ENCODE results near the gene GATAD2A. TPM values are rescaled to one million over a fixed set of nuclear protein-coding genes. Genes with fewer than 3 reads are reported as not detected.

The GATAD2A gene
- total and polyA plus RNA-seq, 2 of the 8 experiments (the other 6 are each of a cell fraction or from before 2014, with no cell fraction given) = 38.4 to 205 TPM

DNA sequence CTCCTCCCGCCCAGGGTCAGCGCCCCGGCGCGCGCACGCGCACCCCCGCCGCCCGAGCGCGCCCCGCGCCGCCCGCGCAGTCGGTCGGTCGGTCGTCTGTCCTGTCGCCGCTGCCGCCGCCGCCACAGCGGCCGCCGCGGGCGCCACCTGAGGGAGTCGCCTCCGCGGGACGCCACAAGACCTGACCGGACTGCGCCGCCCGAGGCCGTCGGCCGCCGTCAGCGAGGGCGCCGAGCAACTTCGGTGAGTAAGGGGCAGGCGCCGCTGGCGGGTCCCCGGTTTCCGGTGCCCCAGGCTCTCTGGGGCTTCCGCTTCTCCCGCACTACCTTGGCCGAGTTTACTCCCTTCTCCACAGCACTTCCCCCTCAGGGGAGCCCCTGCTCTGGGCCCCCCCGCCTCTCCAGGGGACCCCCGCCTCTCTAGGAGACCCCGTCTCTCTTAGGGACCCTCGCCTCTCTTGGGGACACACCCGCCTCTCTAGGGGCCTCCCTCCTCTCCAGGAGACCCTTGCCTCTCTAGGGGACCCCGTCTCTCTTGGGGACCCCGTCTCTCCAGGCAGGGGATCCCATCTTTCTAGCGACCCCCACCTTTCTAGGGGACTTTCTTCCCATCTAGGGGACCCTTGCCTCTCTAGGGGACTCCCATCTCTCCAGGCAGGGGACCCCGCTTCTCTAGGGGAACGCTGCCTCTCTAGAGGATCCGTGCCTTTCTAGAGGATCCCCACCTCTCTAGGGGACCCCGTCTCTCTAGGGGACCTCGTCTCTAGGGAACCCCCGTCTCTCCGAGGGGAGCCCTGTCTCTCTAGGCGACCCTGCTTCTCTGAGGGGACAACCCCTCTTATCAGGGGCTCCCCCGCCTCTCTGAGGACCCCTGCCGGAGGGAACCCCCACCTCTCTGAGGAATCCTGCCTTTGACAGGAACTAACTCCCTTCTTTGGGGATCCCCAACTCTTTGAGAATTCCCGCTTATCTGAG, 19.3 kb upstream of the GATAD2A start (continued):
- TF ChIP-seq, protein P1, sequence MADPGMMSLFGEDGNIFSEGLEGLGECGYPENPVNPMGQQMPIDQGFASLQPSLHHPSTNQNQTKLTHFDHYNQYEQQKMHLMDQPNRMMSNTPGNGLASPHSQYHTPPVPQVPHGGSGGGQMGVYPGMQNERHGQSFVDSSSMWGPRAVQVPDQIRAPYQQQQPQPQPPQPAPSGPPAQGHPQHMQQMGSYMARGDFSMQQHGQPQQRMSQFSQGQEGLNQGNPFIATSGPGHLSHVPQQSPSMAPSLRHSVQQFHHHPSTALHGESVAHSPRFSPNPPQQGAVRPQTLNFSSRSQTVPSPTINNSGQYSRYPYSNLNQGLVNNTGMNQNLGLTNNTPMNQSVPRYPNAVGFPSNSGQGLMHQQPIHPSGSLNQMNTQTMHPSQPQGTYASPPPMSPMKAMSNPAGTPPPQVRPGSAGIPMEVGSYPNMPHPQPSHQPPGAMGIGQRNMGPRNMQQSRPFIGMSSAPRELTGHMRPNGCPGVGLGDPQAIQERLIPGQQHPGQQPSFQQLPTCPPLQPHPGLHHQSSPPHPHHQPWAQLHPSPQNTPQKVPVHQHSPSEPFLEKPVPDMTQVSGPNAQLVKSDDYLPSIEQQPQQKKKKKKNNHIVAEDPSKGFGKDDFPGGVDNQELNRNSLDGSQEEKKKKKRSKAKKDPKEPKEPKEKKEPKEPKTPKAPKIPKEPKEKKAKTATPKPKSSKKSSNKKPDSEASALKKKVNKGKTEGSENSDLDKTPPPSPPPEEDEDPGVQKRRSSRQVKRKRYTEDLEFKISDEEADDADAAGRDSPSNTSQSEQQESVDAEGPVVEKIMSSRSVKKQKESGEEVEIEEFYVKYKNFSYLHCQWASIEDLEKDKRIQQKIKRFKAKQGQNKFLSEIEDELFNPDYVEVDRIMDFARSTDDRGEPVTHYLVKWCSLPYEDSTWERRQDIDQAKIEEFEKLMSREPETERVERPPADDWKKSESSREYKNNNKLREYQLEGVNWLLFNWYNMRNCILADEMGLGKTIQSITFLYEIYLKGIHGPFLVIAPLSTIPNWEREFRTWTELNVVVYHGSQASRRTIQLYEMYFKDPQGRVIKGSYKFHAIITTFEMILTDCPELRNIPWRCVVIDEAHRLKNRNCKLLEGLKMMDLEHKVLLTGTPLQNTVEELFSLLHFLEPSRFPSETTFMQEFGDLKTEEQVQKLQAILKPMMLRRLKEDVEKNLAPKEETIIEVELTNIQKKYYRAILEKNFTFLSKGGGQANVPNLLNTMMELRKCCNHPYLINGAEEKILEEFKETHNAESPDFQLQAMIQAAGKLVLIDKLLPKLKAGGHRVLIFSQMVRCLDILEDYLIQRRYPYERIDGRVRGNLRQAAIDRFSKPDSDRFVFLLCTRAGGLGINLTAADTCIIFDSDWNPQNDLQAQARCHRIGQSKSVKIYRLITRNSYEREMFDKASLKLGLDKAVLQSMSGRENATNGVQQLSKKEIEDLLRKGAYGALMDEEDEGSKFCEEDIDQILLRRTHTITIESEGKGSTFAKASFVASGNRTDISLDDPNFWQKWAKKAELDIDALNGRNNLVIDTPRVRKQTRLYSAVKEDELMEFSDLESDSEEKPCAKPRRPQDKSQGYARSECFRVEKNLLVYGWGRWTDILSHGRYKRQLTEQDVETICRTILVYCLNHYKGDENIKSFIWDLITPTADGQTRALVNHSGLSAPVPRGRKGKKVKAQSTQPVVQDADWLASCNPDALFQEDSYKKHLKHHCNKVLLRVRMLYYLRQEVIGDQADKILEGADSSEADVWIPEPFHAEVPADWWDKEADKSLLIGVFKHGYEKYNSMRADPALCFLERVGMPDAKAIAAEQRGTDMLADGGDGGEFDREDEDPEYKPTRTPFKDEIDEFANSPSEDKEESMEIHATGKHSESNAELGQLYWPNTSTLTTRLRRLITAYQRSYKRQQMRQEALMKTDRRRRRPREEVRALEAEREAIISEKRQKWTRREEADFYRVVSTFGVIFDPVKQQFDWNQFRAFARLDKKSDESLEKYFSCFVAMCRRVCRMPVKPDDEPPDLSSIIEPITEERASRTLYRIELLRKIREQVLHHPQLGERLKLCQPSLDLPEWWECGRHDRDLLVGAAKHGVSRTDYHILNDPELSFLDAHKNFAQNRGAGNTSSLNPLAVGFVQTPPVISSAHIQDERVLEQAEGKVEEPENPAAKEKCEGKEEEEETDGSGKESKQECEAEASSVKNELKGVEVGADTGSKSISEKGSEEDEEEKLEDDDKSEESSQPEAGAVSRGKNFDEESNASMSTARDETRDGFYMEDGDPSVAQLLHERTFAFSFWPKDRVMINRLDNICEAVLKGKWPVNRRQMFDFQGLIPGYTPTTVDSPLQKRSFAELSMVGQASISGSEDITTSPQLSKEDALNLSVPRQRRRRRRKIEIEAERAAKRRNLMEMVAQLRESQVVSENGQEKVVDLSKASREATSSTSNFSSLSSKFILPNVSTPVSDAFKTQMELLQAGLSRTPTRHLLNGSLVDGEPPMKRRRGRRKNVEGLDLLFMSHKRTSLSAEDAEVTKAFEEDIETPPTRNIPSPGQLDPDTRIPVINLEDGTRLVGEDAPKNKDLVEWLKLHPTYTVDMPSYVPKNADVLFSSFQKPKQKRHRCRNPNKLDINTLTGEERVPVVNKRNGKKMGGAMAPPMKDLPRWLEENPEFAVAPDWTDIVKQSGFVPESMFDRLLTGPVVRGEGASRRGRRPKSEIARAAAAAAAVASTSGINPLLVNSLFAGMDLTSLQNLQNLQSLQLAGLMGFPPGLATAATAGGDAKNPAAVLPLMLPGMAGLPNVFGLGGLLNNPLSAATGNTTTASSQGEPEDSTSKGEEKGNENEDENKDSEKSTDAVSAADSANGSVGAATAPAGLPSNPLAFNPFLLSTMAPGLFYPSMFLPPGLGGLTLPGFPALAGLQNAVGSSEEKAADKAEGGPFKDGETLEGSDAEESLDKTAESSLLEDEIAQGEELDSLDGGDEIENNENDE (IDR thresholded peaks at IDR 0.05; ENCODE audit: insufficient replicate concordance, low read length) = no peak
- TF ChIP-seq TAF7 (optimal IDR thresholded peaks at IDR 0.05; ENCODE audit: borderline replicate concordance, low read depth, low read length) (no peak), SUZ12 (IDR thresholded peaks at IDR 0.05; ENCODE audit: low read length) (no peak), CBX8 (IDR thresholded peaks at IDR 0.05; ENCODE audit: borderline replicate concordance, low read depth, low read length) (no peak), YY1 (IDR thresholded peaks at IDR 0.05; ENCODE audit: low read depth, low read length) (no peak), MAFK (IDR thresholded peaks at IDR 0.05; ENCODE audit: low read depth, low read length) (no peak), EGR1 (IDR thresholded peaks at IDR 0.05; ENCODE audit: borderline replicate concordance, low read depth, low read length) (no peak), NRF1 (IDR thresholded peaks at IDR 0.05; ENCODE audit: low read depth, low read length) (0 out of 2 replicates have a peak, but pooled peaks have one; percentile 0)
- TF ChIP-seq, protein P2, sequence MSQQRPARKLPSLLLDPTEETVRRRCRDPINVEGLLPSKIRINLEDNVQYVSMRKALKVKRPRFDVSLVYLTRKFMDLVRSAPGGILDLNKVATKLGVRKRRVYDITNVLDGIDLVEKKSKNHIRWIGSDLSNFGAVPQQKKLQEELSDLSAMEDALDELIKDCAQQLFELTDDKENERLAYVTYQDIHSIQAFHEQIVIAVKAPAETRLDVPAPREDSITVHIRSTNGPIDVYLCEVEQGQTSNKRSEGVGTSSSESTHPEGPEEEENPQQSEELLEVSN (IDR thresholded peaks at IDR 0.05) = no peak

Measured in H1 (cell line).